ENCODE data around the gene CSMD2. TPM values are rescaled to one million over a fixed set of nuclear protein-coding genes. Genes with fewer than 3 reads are reported as not detected.

Gene CSMD2

DNA sequence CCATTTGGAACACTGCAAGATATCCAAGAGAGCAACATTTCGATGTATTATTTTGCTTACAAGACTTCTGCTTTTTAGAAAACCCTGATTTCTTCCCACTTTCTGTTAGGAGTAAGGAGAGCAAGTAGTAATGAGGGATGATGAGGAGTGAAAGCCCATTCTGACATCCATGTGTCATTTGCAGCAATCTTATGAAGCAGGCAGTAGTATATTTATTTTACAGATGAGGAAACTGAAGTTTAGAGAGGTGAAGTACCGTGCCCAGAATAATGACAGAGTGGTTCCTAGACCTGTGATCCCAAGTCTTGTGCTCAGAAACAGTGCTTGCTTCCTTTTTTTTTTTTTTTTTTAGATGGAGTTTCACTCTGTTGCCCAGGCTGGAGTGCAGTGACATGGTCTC is 699.7 kb downstream of the CSMD2 start:
- Histone ChIP-seq H3K36me3 (ENCODE audit: control insufficient read depth in 1 of 2, insufficient read depth in 2 of 2, low read depth in 1 of 2, low read length in 2 of 2) (no peaks in the 10 kb centered on the region), H3K4me3 (ENCODE audit: insufficient read depth in 1 of 2, low read depth in 1 of 2, low read length in 2 of 2) (no peak overlapping the region), H4K8ac (ENCODE audit: low read length) (no peak overlapping the region), H4K91ac (ENCODE audit: low read length) (no peak overlapping the region), H3K27ac (ENCODE audit: low read length, poor library complexity, severe bottlenecking) (no peak overlapping the region), H2BK120ac (ENCODE audit: low read depth, low read length) (no peak overlapping the region), H3K23ac (ENCODE audit: low read length in 2 of 2) (no peak overlapping the region), H2BK5ac (ENCODE audit: low read depth, low read length, poor library complexity, severe bottlenecking) (no peak overlapping the region), H2AFZ (ENCODE audit: low read depth, low read length) (no peak overlapping the region), H2AK5ac (ENCODE audit: low read length, severe bottlenecking) (no peak overlapping the region), H3K4ac (ENCODE audit: low read depth in 1 of 2, low read length in 2 of 2) (no peak overlapping the region), H3K4me1 (ENCODE audit: control insufficient read depth, insufficient read depth, low read depth, low read length) (peaks cover 18% of the 10 kb centered on the region), H3K14ac (ENCODE audit: low read length in 2 of 2) (no peak overlapping the region), H2BK12ac (ENCODE audit: low read length in 2 of 2) (no peak overlapping the region), H2BK15ac (ENCODE audit: low read depth, poor library complexity, severe bottlenecking) (no peak overlapping the region), H3K9ac (ENCODE audit: low read length) (no peak overlapping the region), H3K9me3 (ENCODE audit: control insufficient read depth, low read length) (no peaks in the 10 kb centered on the region), H3K27me3 (ENCODE audit: control insufficient read depth in 1 of 2, insufficient read depth in 1 of 2, low read length in 2 of 2) (no peaks in the 10 kb centered on the region), H3K18ac (ENCODE audit: low read depth in 1 of 2, low read length in 2 of 2) (no peak overlapping the region), H3K4me2 (ENCODE audit: low read length, poor library complexity, severe bottlenecking) (no peak overlapping the region), H3K79me1 (replicated peaks; ENCODE audit: low read length, poor library complexity, severe bottlenecking) (no peaks in the 10 kb centered on the region)
- DNase-seq = no peak
- 95% methylated on average over 1 of the region's 2 CpGs for WGBS

DNA sequence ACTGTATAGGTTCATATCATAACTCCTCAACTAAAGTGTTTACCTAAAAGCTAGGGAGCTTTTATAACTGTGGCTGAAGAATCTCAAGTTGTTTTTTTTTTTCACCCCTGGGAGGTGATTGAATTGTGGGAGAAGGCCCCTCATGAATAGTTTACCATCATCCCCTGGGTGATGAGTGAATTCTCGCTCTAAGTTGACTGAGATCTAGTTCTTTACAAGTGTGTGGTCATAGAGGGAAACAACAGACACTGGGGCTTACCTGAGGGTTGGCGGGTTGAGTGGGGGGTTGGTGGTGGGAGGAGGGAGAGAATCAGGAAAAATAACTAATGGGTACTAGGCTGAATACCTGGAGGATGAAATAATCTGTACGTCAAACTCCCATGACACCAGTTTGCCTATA is 700.5 kb downstream of the CSMD2 start:
- H4K8ac ChIP-seq (ENCODE audit: low read length) = no peak overlapping the region
- H3K4me1 ChIP-seq (ENCODE audit: control insufficient read depth, insufficient read depth, low read depth, low read length) = peaks cover 22% of the 10 kb centered on the region
- no peak overlapping the region for H2AK5ac ChIP-seq (ENCODE audit: low read length, severe bottlenecking)
- no peak overlapping the region for H3K9ac ChIP-seq (ENCODE audit: low read length)
- no peak overlapping the region for H3K4me3 ChIP-seq (ENCODE audit: insufficient read depth in 1 of 2, low read depth in 1 of 2, low read length in 2 of 2)
- no peak overlapping the region for H2AFZ ChIP-seq (ENCODE audit: low read depth, low read length)
- H2BK15ac ChIP-seq (ENCODE audit: low read depth, poor library complexity, severe bottlenecking) = no peak overlapping the region
- 96% methylated on average over 3 of the region's 3 CpGs for WGBS
- DNase-seq = no peak
- no peak overlapping the region for H3K4me2 ChIP-seq (ENCODE audit: low read length, poor library complexity, severe bottlenecking)
- no peak overlapping the region for H3K14ac ChIP-seq (ENCODE audit: low read length in 2 of 2)
- no peak overlapping the region for H3K23ac ChIP-seq (ENCODE audit: low read length in 2 of 2)
- H2BK120ac ChIP-seq (ENCODE audit: low read depth, low read length) = no peak overlapping the region
- no peaks in the 10 kb centered on the region for H3K27me3 ChIP-seq (ENCODE audit: control insufficient read depth in 1 of 2, insufficient read depth in 1 of 2, low read length in 2 of 2)
- H4K91ac ChIP-seq (ENCODE audit: low read length) = no peak overlapping the region
- H3K79me1 ChIP-seq (replicated peaks; ENCODE audit: low read length, poor library complexity, severe bottlenecking) = no peaks in the 10 kb centered on the region
- H3K9me3 ChIP-seq (ENCODE audit: control insufficient read depth, low read length) = no peaks in the 10 kb centered on the region
- no peaks in the 10 kb centered on the region for H3K36me3 ChIP-seq (ENCODE audit: control insufficient read depth in 1 of 2, insufficient read depth in 2 of 2, low read depth in 1 of 2, low read length in 2 of 2)
- no peak overlapping the region for H2BK12ac ChIP-seq (ENCODE audit: low read length in 2 of 2)
- no peak overlapping the region for H3K18ac ChIP-seq (ENCODE audit: low read depth in 1 of 2, low read length in 2 of 2)
- no peak overlapping the region for H3K4ac ChIP-seq (ENCODE audit: low read depth in 1 of 2, low read length in 2 of 2)
- H3K27ac ChIP-seq (ENCODE audit: low read length, poor library complexity, severe bottlenecking) = no peak overlapping the region
- no peak overlapping the region for H2BK5ac ChIP-seq (ENCODE audit: low read depth, low read length, poor library complexity, severe bottlenecking)

Small RNA genes within 50 kb of the gene (small RNA-seq; reads per million reads assigned to genes)
- gene RNA5SP42 (ENCODE audit: low read depth) = not detected
